Activated T-cell treated with anti-CD3 and anti-CD28 coated beads for 48 hours (primary cell): ENCODE measurements around the gene GRK1.

ENCODE experiments used
- DNase-seq: peaks from one replicate; pipeline ENCODE4 v3.0.0-alpha.2; 2020; ENCODE audit warnings: low read depth

GRK1 gene

GRCh38 chr13:113758651-113759524 is 91.9 kb downstream of the GRK1 start, which contains the start of gene TMEM255B:
TSS of gene TMEM255B (plus strand) at chr13:113759226. CDS start at chr13:113759270, 44 bp downstream.
- peak; percentile 71 for DNase-seq

GRCh38 chr13:113759525-113760137 is 92.6 kb downstream of the GRK1 start:
- no peak for DNase-seq

- DNase-seq: no peak
Measured at GRCh38 chr13:113761136-113761535, 94.1 kb downstream of the GRK1 start.

- DNase-seq: no peak
Measured at GRCh38 chr13:113762075-113762474, 95.1 kb downstream of the GRK1 start.

GRCh38 chr13:113762538-113762937 is 95.5 kb downstream of the GRK1 start:
- no peak for DNase-seq

DNA sequence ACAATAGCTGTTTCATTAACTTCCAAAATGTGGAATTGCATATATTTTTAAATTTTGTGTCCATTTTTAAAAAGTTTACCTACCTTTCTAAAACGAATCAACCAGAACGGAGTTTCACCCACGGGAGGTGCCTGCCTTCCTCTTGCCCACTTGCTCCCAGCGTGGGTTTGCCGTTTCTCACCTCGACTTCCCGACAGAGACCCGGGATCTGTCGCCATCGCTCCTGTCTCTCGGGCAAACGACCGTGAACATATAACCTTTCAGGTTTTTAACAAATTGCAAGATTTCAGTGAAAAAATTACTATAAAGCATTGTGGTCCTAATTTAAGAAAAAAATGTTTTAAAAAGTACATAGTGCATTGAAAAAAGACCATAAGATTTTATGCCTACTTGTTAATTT is 96.2 kb downstream of the GRK1 start:
- no peak for DNase-seq

GRCh38 chr13:113763961-113764792 is 97.2 kb downstream of the GRK1 start:
- no peak for DNase-seq

- DNase-seq: no peak
Measured at GRCh38 chr13:113764793-113765563, 98.0 kb downstream of the GRK1 start.

- DNase-seq: no peak
Measured at GRCh38 chr13:113765564-113765910, 98.5 kb downstream of the GRK1 start.

- no peak for DNase-seq
Measured at GRCh38 chr13:113766035-113766800, 99.2 kb downstream of the GRK1 start.

DNA sequence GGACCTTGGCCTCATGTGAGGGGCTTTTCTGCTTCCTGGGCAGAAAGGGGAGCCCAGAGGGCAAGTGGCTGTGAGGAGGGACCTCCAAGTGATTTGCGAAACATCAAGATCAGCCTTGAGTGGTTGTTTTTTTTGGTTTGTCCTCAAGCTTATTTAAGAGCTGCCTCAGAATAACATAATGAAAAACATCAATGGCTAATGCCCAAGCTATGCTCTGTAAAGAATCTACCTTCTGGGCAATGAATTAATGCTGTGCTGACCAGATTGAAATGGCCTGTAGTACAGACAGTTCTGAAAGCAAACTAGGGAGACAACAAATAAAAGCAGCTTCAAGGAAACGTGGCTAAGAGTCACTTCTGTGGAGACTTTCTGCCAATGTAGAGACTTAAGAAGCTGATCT is 100.3 kb downstream of the GRK1 start:
- DNase-seq: no peak

GRCh38 chr13:113768018-113768905 is 101.2 kb downstream of the GRK1 start:
- no peak for DNase-seq

GRCh38 chr13:113769106-113769505 is 102.1 kb downstream of the GRK1 start:
- DNase-seq: no peak

- DNase-seq: no peak
Measured at GRCh38 chr13:113769881-113770280, 102.9 kb downstream of the GRK1 start.

DNA sequence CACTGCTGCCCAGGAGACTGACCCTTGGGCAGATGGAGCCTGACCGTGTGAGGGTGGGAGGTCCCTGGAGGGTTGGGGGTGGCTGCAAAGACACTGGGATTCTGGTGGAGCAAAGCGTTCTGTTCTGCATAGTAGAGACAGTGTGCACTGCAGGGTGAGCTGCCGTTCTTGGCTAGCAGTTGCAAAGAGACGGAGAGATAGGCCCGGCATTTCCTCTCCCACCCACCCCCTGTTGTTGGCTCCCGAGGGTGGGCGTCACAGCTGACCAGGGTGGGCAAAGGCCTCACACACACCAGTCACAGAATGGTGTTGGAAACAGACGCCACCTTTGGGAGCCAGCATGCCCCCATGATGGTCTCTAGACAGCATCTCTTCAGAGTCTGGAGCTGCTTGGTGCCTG is 103.4 kb downstream of the GRK1 start:
- DNase-seq: no peak

DNA sequence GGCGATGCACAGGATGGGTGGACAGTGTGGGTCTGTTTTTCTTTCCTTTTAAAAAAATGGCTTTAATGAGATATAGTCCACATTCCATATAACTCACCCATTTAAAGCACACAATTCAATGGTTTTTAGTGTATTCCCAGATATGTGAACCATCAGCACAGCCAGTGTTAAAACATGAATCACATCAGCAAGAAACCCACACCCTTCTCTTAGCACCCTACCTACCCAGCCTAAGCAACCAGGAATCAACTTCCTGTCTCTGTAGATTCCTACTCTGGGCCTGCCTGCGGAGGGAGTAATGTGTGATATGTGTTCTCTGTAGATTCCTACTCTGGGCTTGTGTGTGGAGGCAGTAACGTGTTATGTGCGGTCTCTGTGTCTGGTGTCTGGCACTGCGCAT is 103.9 kb downstream of the GRK1 start:
- no peak for DNase-seq

DNA sequence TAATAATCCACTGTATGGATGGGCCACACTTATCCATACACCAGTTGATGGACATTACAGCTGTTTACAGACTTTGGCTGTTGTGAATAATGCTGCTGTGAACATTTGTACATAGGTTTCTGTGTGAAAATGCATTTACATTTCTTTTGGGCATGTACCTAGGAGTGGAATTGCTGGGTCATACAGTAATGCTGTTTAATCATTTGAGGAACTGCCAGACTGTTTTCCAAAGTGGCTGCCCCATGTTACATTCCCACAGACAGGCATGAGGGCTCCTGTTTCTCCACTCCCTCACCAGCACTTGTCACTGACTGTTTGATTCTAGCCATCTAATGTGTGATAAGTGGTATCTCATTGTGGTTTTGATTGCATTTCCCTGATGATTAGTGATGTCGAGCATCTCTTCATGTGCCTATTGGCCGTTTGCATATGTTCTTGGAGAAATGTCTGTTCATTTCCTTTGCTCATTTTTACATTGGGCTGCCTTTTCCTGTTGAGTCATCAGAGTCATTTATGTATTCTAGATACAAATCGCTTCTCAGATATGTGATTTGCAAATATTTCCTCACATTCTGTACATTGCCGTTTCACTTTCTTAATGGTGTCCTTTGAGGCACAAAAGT is 104.8 kb downstream of the GRK1 start:
- no peak for DNase-seq

DNA sequence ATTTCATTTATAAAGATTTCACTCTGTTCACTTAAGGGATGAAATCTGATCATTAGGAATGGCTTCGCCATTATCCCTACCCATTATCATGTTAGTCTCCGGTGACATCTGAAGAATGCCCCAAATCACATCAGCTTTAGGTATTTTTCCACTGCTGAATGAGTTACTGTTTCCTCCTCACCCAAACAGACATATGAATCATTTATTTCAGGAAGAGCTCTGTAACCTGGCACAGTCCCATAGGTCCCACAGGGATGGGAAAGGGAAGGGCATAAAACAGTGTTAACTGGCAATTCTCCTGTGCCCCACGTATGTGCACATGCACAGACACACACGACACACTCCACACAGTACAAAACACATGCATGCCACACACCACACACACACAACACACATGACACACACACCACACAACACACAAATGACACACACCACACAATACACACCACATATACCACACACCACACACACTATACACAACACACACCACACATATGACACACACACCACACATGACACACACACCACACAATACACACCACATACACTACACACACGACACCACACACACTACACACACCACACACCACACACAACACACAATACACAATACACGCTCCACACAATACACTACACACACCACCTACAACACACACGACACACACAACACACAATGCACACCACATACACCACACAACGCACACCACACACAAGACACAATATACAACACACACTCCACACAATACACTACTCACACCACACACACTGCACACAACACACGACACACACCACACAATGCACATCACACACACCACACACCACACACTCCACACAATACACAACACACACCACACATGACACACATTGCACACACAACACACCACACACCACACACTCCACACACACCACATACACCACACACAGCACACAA is 107.4 kb downstream of the GRK1 start:
- DNase-seq: no peak
